Measurements from ENCODE around the gene RGS19. TPM values are rescaled to one million over a fixed set of nuclear protein-coding genes. Genes with fewer than 3 reads are reported as not detected.
A peak's percentile ranks its signal among the peaks of the same experiment; 100 is the strongest.

The RGS19 gene
- total and polyA plus RNA-seq, 3 experiments from 2014 or later, result 35.3 to 120 (median 36.9) TPM

GRCh38 chr20:64053841-64054661 lies 25.3 kb downstream of the RGS19 start:
- Mint-ChIP-seq H3K36me3 (no peaks in the 10 kb centered on the region), H3K27ac (peak overlapping the region in 1 of 8 donors; percentile 54), H3K27me3 (peaks cover 17 to 33% of the 10 kb centered on the region in 2 donors), H3K9me3 (no peaks in the 10 kb centered on the region), H3K4me3 (peak overlapping the region in 1 of 7 donors; percentile 59), H3K4me1 (peaks cover 2 to 13% (median 13%) of the 10 kb centered on the region in 3 donors)
- peaks cover 23% of the 10 kb centered on the region for H3K27me3 ChIP-seq (ENCODE audit: insufficient read depth, low read length, poor library complexity, severe bottlenecking)
- peaks cover 15% of the 10 kb centered on the region for H3K4me1 ChIP-seq (ENCODE audit: insufficient read depth, low read length)
- peak overlapping the region; percentile 54 for H3K27ac ChIP-seq (ENCODE audit: low read depth, low read length)
- no peak for DNase-seq
- H3K9me3 ChIP-seq (ENCODE audit: low read length), result no peaks in the 10 kb centered on the region
- H3K4me3 ChIP-seq (ENCODE audit: low read length), result no peak overlapping the region
- CTCF ChIA-PET, result interaction anchor here (1.1 to 1.2 kb wide), 2 partner anchors 9 to 14 kb away, joined by 3 to 4 read pairs; no protein-coding TSS in a partner anchor
- H3K36me3 ChIP-seq (ENCODE audit: insufficient read depth, low read length), result no peaks in the 10 kb centered on the region
- POLR2A ChIA-PET, result no interaction called here

- DNase-seq, result no peak
- ChIA-PET CTCF (interaction anchor here (1.2 to 1.3 kb wide), 2 partner anchors 9 to 14 kb away, joined by 3 to 8 read pairs; no protein-coding TSS in a partner anchor), POLR2A (no interaction called here)
- Histone ChIP-seq H3K4me3 (ENCODE audit: low read length) (no peak overlapping the region), H3K4me1 (ENCODE audit: insufficient read depth, low read length) (peaks cover 15% of the 10 kb centered on the region), H3K36me3 (ENCODE audit: insufficient read depth, low read length) (no peaks in the 10 kb centered on the region), H3K27me3 (ENCODE audit: insufficient read depth, low read length, poor library complexity, severe bottlenecking) (peaks cover 23% of the 10 kb centered on the region), H3K27ac (ENCODE audit: low read depth, low read length) (no peak overlapping the region), H3K9me3 (ENCODE audit: low read length) (no peaks in the 10 kb centered on the region)
- Mint-ChIP-seq H3K27me3 (peaks cover 17 to 35% of the 10 kb centered on the region in 2 donors), H3K4me3 (no peak overlapping the region), H3K4me1 (peaks cover 2 to 13% (median 10%) of the 10 kb centered on the region in 3 donors), H3K27ac (peak overlapping the region in 1 of 8 donors; percentile 33), H3K9me3 (no peaks in the 10 kb centered on the region), H3K36me3 (no peaks in the 10 kb centered on the region)
Observed at GRCh38 chr20:64052987-64053840, 26.1 kb downstream of the RGS19 start.

GRCh38 chr20:64052326-64052722 lies 27.0 kb downstream of the RGS19 start:
- no peaks in the 10 kb centered on the region for H3K9me3 Mint-ChIP-seq
- no peak overlapping the region for H3K27ac Mint-ChIP-seq
- Histone ChIP-seq H3K9me3 (ENCODE audit: low read length) (no peaks in the 10 kb centered on the region), H3K4me1 (ENCODE audit: insufficient read depth, low read length) (peaks cover 7% of the 10 kb centered on the region), H3K36me3 (ENCODE audit: insufficient read depth, low read length) (no peaks in the 10 kb centered on the region), H3K27me3 (ENCODE audit: insufficient read depth, low read length, poor library complexity, severe bottlenecking) (peaks cover 25% of the 10 kb centered on the region), H3K4me3 (ENCODE audit: low read length) (no peak overlapping the region), H3K27ac (ENCODE audit: low read depth, low read length) (no peak overlapping the region)
- no peaks in the 10 kb centered on the region for H3K36me3 Mint-ChIP-seq
- POLR2A ChIA-PET, result no interaction called here
- no peak for DNase-seq
- no peak overlapping the region for H3K4me3 Mint-ChIP-seq
- H3K4me1 Mint-ChIP-seq, result peaks cover 2 to 10% (median 2%) of the 10 kb centered on the region in 3 donors
- CTCF ChIA-PET, result interaction anchor here (1.3 kb wide), 1 partner anchor 13 kb away, joined by 8 read pairs; no protein-coding TSS in a partner anchor
- H3K27me3 Mint-ChIP-seq, result peaks cover 16 to 40% of the 10 kb centered on the region in 2 donors

- Histone ChIP-seq H3K36me3 (ENCODE audit: insufficient read depth, low read length) (no peaks in the 10 kb centered on the region), H3K9me3 (ENCODE audit: low read length) (no peaks in the 10 kb centered on the region), H3K4me3 (ENCODE audit: low read length) (no peak overlapping the region), H3K4me1 (ENCODE audit: insufficient read depth, low read length) (peaks cover 6% of the 10 kb centered on the region), H3K27me3 (ENCODE audit: insufficient read depth, low read length, poor library complexity, severe bottlenecking) (peaks cover 29% of the 10 kb centered on the region), H3K27ac (ENCODE audit: low read depth, low read length) (no peak overlapping the region)
- ChIA-PET POLR2A (no interaction called here), CTCF (interaction anchor here (1.3 kb wide), 1 partner anchor 12 kb away, joined by 8 read pairs; no protein-coding TSS in a partner anchor)
- Mint-ChIP-seq H3K4me3 (no peak overlapping the region), H3K36me3 (no peaks in the 10 kb centered on the region), H3K27me3 (peaks cover 22 to 46% of the 10 kb centered on the region in 2 donors), H3K4me1 (peaks cover 0 to 8% (median 2%) of the 10 kb centered on the region in 3 donors), H3K9me3 (no peaks in the 10 kb centered on the region), H3K27ac (peak overlapping the region in 2 of 8 donors; percentile 32 to 50)
- DNase-seq, result no peak
Observed at GRCh38 chr20:64051561-64052325, 27.6 kb downstream of the RGS19 start.

- no peak for DNase-seq
- Histone ChIP-seq H3K9me3 (ENCODE audit: low read length) (no peaks in the 10 kb centered on the region), H3K36me3 (ENCODE audit: insufficient read depth, low read length) (no peaks in the 10 kb centered on the region), H3K27ac (ENCODE audit: low read depth, low read length) (no peak overlapping the region), H3K27me3 (ENCODE audit: insufficient read depth, low read length, poor library complexity, severe bottlenecking) (peaks cover 29% of the 10 kb centered on the region), H3K4me3 (ENCODE audit: low read length) (no peak overlapping the region), H3K4me1 (ENCODE audit: insufficient read depth, low read length) (peaks cover 6% of the 10 kb centered on the region)
- CTCF ChIA-PET, result no interaction called here
- Mint-ChIP-seq H3K27ac (peak overlapping the region in 1 of 8 donors; percentile 57), H3K27me3 (peaks cover 29 to 53% of the 10 kb centered on the region in 2 donors), H3K4me1 (peaks cover 0 to 12% (median 6%) of the 10 kb centered on the region in 3 donors), H3K9me3 (no peaks in the 10 kb centered on the region), H3K36me3 (no peaks in the 10 kb centered on the region), H3K4me3 (no peak overlapping the region)
- POLR2A ChIA-PET, result no interaction called here
Observed at GRCh38 chr20:64051033-64051452, 28.3 kb downstream of the RGS19 start.

GRCh38 chr20:64050261-64051032 lies 28.9 kb downstream of the RGS19 start:
- H3K4me1 ChIP-seq (ENCODE audit: insufficient read depth, low read length), result peaks cover 6% of the 10 kb centered on the region
- Mint-ChIP-seq H3K27ac (peak overlapping the region in 1 of 8 donors; percentile 57), H3K4me3 (peak overlapping the region in 1 of 7 donors; percentile 34), H3K36me3 (no peaks in the 10 kb centered on the region), H3K27me3 (peaks cover 31 to 56% of the 10 kb centered on the region in 2 donors), H3K9me3 (no peaks in the 10 kb centered on the region), H3K4me1 (peaks cover 0 to 16% (median 6%) of the 10 kb centered on the region in 3 donors)
- H3K27ac ChIP-seq (ENCODE audit: low read depth, low read length), result peak overlapping the region; percentile 59
- CTCF ChIA-PET, result no interaction called here
- H3K27me3 ChIP-seq (ENCODE audit: insufficient read depth, low read length, poor library complexity, severe bottlenecking), result peaks cover 29% of the 10 kb centered on the region
- H3K9me3 ChIP-seq (ENCODE audit: low read length), result no peaks in the 10 kb centered on the region
- POLR2A ChIA-PET, result no interaction called here
- H3K4me3 ChIP-seq (ENCODE audit: low read length), result no peak overlapping the region
- no peaks in the 10 kb centered on the region for H3K36me3 ChIP-seq (ENCODE audit: insufficient read depth, low read length)
- no peak for DNase-seq

- ChIA-PET CTCF (no interaction called here), POLR2A (no interaction called here)
- Histone ChIP-seq H3K27me3 (ENCODE audit: insufficient read depth, low read length, poor library complexity, severe bottlenecking) (peaks cover 29% of the 10 kb centered on the region), H3K27ac (ENCODE audit: low read depth, low read length) (peak overlapping the region; percentile 59), H3K36me3 (ENCODE audit: insufficient read depth, low read length) (no peaks in the 10 kb centered on the region), H3K4me3 (ENCODE audit: low read length) (no peak overlapping the region), H3K9me3 (ENCODE audit: low read length) (no peaks in the 10 kb centered on the region), H3K4me1 (ENCODE audit: insufficient read depth, low read length) (peaks cover 6% of the 10 kb centered on the region)
- H3K27ac Mint-ChIP-seq, result no peak overlapping the region
- no peak for DNase-seq
- H3K4me3 Mint-ChIP-seq, result peak overlapping the region in 1 of 7 donors; percentile 20
- H3K36me3 Mint-ChIP-seq, result no peaks in the 10 kb centered on the region
- peaks cover 0 to 16% (median 6%) of the 10 kb centered on the region in 3 donors for H3K4me1 Mint-ChIP-seq
- no peaks in the 10 kb centered on the region for H3K9me3 Mint-ChIP-seq
- peaks cover 33 to 52% of the 10 kb centered on the region in 2 donors for H3K27me3 Mint-ChIP-seq
Observed at GRCh38 chr20:64049878-64050260, 29.4 kb downstream of the RGS19 start.

Measured in CD8-positive, alpha-beta memory T cell (primary cell).